ENCODE measurements around the gene MRPL14.

The MRPL14 gene

GRCh38 chr6:44080561-44081521 lies 46.4 kb downstream of the MRPL14 start:
- no peak overlapping the region for H3K4me3 ChIP-seq (ENCODE audit: low read length)
- peaks cover 3% of the 10 kb centered on the region for H3K36me3 ChIP-seq (replicated peaks; ENCODE audit: low read depth, low read length)
- peak overlapping the region; percentile 52 for H3K4me2 ChIP-seq (ENCODE audit: low read length)

GRCh38 chr6:44079672-44080071 lies 47.6 kb downstream of the MRPL14 start:
- H3K4me1 ChIP-seq (ENCODE audit: low read length) = peaks cover 70% of the 10 kb centered on the region
- no peak for TF ChIP-seq EZH2phosphoT487 (IDR thresholded peaks at IDR 0.05; ENCODE audit: low read depth)
- TF ChIP-seq, protein P1, sequence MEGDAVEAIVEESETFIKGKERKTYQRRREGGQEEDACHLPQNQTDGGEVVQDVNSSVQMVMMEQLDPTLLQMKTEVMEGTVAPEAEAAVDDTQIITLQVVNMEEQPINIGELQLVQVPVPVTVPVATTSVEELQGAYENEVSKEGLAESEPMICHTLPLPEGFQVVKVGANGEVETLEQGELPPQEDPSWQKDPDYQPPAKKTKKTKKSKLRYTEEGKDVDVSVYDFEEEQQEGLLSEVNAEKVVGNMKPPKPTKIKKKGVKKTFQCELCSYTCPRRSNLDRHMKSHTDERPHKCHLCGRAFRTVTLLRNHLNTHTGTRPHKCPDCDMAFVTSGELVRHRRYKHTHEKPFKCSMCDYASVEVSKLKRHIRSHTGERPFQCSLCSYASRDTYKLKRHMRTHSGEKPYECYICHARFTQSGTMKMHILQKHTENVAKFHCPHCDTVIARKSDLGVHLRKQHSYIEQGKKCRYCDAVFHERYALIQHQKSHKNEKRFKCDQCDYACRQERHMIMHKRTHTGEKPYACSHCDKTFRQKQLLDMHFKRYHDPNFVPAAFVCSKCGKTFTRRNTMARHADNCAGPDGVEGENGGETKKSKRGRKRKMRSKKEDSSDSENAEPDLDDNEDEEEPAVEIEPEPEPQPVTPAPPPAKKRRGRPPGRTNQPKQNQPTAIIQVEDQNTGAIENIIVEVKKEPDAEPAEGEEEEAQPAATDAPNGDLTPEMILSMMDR (IDR thresholded peaks at IDR 0.05; ENCODE audit: low read depth, low read length) = no peak
- no peak overlapping the region for H2AFZ ChIP-seq (ENCODE audit: low read depth, low read length)
- no peaks in the 10 kb centered on the region for H4K20me1 ChIP-seq (ENCODE audit: insufficient read depth, low read length)
- H3K4me3 ChIP-seq (ENCODE audit: low read length) = no peak overlapping the region
- H3K9ac ChIP-seq (ENCODE audit: low read length) = no peak overlapping the region
- 0 out of 2 replicates have a peak overlapping the region, but pooled peaks have one; percentile 29 for H3K4me2 ChIP-seq (ENCODE audit: low read length)
- H3K9me3 ChIP-seq (ENCODE audit: insufficient read depth, low read length) = no peaks in the 10 kb centered on the region
- H3K36me3 ChIP-seq (replicated peaks; ENCODE audit: low read depth, low read length) = peaks cover 3% of the 10 kb centered on the region
- H3K27me3 ChIP-seq (ENCODE audit: low read depth, low read length) = no peaks in the 10 kb centered on the region
- no peaks in the 10 kb centered on the region for H3K79me2 ChIP-seq (ENCODE audit: low read length)
- no peak overlapping the region for H3K27ac ChIP-seq (ENCODE audit: low read length)

More at GRCh38 chr6:44080561-44081521, 46.4 kb downstream of the MRPL14 start:
- peaks cover 59% of the 10 kb centered on the region for H3K4me1 ChIP-seq (ENCODE audit: low read length)
- no peaks in the 10 kb centered on the region for H4K20me1 ChIP-seq (ENCODE audit: insufficient read depth, low read length)
- no peaks in the 10 kb centered on the region for H3K79me2 ChIP-seq (ENCODE audit: low read length)
- no peak overlapping the region for H2AFZ ChIP-seq (ENCODE audit: low read depth, low read length)
- no peaks in the 10 kb centered on the region for H3K9me3 ChIP-seq (ENCODE audit: insufficient read depth, low read length)
- no peaks in the 10 kb centered on the region for H3K27me3 ChIP-seq (ENCODE audit: low read depth, low read length)
- H3K9ac ChIP-seq (ENCODE audit: low read length) = peak overlapping the region; percentile 7; the same call in 1 of the 2 replicates
- TF ChIP-seq EZH2phosphoT487 (IDR thresholded peaks at IDR 0.05; ENCODE audit: low read depth) = no peak
- TF ChIP-seq, protein P1 (IDR thresholded peaks at IDR 0.05; ENCODE audit: low read depth, low read length) = no peak
- no peak overlapping the region for H3K27ac ChIP-seq (ENCODE audit: low read length)

GRCh38 chr6:44078827-44079671 lies 48.2 kb downstream of the MRPL14 start:
- no peaks in the 10 kb centered on the region for H3K27me3 ChIP-seq (ENCODE audit: low read depth, low read length)
- peaks cover 73% of the 10 kb centered on the region for H3K4me1 ChIP-seq (ENCODE audit: low read length)
- no peak for TF ChIP-seq EZH2phosphoT487 (IDR thresholded peaks at IDR 0.05; ENCODE audit: low read depth)
- TF ChIP-seq, protein P1 (IDR thresholded peaks at IDR 0.05; ENCODE audit: low read depth, low read length) = peak; percentile 92
- no peaks in the 10 kb centered on the region for H3K9me3 ChIP-seq (ENCODE audit: insufficient read depth, low read length)
- H3K36me3 ChIP-seq (replicated peaks; ENCODE audit: low read depth, low read length) = peaks cover 3% of the 10 kb centered on the region
- peak overlapping the region; percentile 99 for H3K4me2 ChIP-seq (ENCODE audit: low read length)
- H3K4me3 ChIP-seq (ENCODE audit: low read length) = peak overlapping the region; percentile 78; the same call in 1 of the 2 replicates
- 0 out of 2 replicates have a peak overlapping the region, but pooled peaks have one; percentile 2 for H3K27ac ChIP-seq (ENCODE audit: low read length)
- H4K20me1 ChIP-seq (ENCODE audit: insufficient read depth, low read length) = no peaks in the 10 kb centered on the region
- no peaks in the 10 kb centered on the region for H3K79me2 ChIP-seq (ENCODE audit: low read length)
- H3K9ac ChIP-seq (ENCODE audit: low read length) = peak overlapping the region; percentile 75; the same call in 1 of the 2 replicates
- H2AFZ ChIP-seq (ENCODE audit: low read depth, low read length) = no peak overlapping the region

Data from OCI-LY3 (cell line).